HG03558 (cell line): Measurements from ENCODE around the gene PRRT1B.

ENCODE experiments used
- ATAC-seq: cut with Tn5 transposase; IDR thresholded peaks from one replicate; pipeline ENCODE4 v1.9.1; 2021; ENCODE audit warnings: moderate number of reproducible peaks; ENCODE audit not compliant: unreplicated experiment; ENCODE audit errors: extremely low read depth

Gene PRRT1B

DNA sequence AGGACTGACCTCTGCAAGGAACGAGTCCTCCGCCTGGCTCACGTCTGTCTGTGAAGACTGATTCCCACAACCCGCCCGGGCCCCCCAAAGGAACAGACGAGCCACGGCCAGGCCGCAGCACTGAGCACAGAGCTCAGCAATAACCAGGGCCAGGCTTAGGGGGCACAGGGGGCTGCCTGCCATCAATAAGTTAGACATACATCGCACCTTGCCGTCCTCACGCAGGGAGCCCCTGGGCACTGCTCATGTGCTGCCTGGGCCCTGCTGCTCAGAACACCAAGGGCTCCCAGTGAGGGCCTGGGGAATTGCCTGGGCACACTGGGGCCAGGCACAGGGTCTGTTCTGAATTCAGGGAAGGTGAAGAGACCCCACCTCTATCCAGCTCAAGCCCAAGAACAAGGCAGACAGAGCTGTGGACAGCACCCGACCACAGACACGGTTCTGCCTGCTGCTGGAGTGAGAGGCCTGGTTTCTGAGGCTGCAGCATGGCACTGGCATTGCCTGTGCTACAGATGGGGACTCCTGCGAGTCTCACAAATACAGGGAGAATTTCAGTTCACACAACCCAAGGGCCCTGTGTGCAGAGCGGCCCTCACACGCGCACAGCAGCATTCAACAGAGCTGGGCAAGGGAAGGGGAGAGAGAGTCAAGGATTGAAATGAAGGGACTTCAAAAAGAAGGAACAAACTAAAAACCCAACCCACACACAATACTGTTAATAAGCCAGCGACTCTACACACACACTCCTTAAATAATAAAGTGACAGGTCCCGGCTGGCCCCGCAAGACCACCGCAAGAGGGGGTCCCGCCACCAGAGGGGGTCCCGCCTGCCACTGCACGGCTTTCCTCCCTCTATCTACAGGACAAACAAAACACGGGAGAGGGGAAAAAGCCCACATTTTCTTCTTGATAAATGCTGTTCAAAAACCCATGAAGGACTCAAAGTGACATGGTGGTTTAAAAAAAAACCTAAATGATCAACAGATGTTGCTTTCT is 32.0 kb downstream of the PRRT1B start:
- no peak for ATAC-seq

DNA sequence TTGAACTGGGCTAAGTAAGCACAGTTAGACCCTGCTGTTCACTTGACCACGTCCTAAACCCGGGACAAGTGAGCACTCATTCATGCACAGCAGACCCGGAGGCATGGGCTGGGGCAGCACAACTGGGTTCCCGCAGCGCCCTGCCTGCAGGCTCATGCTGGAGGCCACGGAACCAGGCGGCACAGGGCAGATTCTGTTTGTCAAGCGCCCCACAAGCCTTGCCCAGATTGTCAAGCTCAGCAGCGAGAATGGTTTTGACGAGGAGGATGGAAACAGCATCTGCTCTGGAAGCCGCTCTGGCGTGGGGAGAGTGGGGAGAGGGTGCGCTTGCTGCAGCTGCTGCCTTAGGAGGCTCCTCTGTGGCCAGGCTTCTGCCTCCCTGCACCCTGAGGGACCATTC is 32.7 kb downstream of the PRRT1B start:
- no peak for ATAC-seq

DNA sequence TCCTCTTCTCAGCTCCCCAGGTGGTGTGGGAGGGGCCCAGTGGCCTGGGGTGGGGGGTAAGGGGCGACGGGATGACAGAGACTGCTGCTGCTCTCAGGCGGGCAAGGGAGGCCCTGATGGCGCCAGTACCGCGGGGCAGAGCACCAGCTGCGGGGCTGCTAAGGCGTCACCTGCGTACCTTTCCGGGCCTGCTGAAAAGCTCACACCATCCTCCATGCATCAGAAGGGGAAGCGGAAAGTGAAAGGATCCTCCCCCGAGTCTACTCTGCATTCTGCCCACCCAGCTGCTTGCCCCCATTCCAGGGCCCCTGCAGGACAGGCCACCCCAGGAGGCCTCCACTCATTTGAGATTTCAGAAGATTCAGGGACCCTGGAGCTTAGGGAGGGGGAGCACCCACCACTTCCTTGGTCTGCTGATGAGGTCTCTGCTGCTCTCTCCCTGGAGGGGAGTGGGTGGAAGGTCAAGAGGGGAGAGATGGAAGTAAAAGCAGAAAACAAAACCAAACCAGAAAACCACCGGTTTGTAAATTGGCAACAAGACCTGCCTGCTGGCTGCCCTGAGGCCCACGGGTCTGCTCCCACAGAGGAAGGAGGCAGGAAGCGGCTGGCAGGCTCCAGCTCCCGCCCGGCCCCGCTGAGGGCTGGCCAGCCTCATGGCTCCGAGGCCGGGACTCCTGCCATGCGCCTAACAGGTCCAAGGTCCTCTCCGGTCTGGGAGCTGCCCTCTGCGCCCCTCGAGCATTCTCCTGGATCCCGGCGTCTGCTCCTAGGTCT is 33.6 kb downstream of the PRRT1B start:
- ATAC-seq = no peak

DNA sequence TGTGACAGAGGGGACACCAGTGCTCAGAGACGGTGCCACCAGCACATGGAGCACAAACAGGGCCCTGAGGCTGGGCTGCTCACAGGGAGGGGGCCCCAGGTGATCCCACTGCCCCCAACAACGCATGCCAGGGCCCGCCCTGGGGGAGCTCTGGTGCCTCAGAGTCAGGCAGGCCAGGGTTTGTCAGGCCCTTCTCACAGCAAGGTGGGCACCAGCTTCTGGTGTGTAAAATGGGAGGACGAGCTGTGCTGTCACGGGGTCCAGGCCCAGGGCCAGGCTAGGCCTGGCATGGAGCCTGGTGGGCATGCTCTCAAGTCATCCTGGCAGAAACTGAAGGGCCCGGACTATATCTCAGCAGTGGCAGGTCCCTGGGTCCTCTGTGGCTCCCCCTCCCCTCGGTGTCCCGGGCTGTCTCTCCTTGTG is 34.5 kb downstream of the PRRT1B start:
- no peak for ATAC-seq

DNA sequence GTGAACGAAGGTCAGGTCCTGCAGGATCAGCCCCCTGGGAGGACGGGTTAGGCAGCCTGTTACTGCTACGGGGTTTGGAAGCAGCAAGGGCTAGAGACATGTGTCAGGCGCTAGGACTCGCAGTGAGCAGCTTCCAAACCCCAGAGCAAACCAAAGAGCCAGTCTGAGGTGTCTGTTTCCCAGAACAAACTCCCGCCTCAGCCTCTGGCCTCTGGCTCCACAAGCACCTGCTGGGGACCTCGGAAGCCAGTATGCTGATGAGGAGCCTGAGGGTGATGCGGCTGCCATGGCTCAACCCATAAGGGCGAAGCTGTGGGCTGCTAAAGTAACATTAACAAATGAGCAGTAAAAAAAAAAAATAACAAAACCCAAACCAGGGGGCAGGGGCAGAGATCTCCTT is 35.0 kb downstream of the PRRT1B start:
- ATAC-seq = no peak

DNA sequence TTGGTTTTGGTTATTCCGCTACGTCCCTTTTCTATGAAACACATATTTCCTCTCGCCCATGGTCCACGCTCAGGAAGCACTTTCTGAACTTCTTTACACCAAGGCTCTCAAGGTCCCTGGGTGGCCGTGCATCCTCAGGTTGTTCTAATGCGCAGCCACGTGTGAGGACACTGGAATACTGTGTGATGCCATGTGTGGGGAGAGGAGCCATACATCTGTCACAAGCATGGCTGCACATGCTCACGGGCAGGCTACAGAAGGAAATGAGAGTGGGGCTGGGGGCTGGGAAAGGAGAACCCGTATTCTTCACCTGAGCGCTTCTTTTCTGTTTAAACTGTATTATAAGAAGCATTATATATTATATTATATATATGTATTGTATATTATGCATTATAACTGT is 36.7 kb downstream of the PRRT1B start:
- no peak for ATAC-seq

DNA sequence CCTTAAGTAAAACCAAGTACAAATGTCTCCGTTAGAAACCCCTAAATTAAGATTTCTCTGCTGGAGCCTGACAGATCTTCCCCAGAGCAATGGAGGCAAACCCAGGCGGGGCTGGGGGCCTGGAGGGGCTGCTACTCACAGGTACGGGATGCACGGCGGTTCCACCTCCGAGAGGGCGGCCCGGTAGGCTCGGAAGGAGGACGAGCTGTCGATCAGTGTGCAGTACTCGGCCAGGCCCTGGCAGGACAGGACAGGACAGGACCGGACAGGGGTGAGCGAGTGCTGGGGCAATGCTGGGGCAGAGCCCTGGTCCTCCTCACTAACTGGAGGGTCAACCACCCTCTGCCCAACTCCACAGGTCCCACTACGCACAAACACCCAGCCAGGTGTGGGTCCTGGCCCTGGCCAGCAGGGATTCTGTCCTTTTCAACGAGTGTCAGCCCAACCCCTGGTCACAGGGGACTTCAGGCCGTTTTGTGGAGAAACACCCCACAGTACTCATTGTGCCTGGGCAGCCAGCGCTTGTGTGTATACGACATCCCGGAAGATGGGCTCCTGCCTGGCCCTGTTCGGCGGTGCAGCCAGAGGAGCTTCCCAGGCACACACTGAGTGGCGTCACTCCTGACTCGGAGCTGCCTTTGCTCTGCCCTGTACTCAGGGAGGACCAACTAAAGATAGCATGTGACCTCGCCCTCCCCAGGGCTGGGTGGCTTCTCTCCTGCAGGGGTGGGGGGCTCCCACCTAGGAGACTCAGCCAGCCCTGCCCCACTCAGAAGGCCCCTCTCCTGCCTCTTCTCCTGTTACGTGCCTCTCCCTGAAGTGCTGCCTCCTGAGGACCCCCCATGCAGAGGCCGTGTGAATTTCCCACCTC is 37.4 kb downstream of the PRRT1B start:
- no peak for ATAC-seq

DNA sequence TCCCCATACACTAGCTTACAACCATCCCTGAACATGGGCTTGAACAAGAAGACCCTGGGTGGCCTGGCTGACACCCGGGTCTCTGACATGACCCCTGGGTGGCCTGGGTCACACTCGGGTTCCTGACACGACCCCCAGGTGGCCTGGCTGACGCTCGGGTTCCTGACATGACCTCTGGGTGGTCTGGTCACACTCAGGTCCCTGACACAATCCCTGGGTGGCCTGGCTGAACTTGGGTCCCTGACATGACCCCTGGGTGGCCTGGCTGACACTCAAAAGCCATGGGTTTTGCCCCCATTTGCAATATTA is 38.0 kb downstream of the PRRT1B start:
- no peak for ATAC-seq

DNA sequence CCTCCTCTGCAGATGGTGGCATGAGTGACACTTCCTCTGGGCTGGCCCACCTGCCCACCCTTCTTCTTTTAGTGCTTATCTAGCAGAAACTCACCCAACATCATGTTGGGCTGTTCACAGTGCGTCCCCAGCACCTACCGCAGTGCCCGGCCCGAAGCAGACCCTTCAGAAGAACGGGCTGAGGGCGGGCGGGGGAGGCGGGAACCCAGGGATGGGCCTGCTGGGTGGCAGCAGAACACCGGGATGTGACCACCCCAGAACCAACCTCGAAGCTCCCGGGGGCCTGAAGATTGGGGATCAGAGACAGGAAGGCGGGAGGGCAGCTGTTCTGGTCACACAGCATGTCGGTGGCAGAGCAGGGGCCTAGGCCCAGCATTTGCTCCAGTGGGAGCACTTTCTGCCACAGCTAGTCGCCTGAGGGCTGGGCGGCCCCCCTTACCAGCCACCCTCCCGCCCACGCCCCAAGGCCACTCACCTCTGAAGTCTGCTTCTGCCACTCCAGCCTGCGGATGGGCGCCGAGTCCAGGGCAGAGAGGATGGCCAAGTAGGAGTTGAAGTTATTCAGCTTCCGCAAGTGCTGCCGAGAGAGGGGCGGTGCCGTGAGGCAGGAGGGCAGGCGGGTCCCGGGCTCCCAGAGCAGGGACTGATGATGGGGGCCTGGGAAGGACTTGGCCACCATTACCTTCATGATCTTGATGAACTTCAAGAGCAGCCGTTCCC is 38.7 kb downstream of the PRRT1B start:
- ATAC-seq = no peak

DNA sequence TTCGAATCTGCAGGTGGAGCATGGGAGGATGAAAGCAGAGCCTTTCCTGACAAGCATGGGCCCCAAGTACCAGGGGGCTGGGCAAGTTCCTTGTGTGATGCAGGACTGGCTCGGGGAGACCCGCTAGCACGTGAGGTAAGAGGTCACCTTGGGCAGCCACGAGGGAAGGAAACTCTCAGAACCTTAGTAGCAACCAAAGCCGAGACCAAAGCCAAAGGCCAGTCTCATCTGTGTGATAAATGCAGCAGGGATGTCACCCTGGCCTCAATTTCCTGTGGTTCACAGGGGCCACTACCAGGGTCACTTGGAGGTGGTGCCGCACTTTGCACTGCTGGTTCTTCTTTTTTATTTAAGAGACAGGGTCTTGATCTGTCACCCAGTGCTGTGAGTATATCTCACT is 39.5 kb downstream of the PRRT1B start:
- ATAC-seq = no peak

DNA sequence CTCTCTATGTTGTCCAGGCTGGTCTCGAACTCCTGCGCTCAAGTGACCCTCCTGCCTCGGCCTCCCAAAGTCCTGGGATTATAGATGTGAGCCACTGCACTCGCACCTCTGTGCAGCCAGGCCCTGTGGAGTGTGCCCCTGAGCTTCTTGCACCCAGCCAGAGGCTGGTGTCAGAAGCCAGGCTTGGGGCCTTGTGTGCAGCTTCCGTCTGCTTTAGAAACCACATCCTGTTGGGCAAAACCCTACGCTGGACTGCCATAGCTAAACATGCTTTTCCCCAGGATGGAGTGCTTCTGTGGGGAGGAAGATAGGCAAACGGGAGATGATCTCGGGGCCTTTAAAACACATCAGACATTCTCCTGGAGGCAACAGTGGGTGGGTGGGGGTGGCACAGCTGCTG is 40.1 kb downstream of the PRRT1B start:
- no peak for ATAC-seq

DNA sequence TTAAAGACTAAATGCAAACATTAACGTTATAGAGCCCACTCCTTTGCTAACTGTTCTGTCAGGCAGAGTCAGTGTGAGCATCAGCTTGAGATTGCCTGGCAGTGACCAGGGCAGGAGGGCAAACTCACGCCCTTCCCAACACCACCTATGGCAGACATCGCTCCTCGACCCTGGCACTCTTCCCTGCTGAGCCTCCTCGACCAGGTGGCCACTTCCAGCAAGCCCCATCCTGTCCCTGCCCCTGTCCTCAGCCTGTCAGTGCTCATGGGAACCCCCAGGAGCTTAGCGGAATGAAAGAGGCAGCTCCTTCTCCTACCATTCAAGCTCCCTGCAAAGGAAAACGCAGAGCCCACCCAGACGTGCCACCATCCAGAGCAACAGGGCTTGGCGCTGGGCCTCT is 42.0 kb downstream of the PRRT1B start:
- ATAC-seq = no peak

DNA sequence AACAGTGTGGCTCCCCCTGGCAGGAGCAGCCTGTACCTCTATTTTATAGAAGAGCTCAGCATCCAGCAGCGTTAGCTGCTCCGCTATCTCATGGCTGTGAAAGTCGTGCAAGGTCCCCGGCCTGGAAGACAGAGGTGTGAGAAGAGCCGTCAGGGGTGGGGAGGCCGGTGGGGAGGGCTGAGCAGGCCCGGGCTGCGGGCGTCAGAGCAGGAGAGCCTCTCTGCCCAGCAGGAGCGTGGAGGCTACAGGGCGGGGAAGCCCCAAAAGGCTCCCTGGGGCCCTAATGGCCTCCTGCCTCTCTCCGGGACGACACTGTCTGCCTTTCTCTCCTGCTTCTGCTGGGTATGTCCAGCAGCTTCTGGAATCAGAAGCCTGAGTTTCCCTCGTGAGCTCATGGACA is 42.6 kb downstream of the PRRT1B start:
- ATAC-seq = no peak

DNA sequence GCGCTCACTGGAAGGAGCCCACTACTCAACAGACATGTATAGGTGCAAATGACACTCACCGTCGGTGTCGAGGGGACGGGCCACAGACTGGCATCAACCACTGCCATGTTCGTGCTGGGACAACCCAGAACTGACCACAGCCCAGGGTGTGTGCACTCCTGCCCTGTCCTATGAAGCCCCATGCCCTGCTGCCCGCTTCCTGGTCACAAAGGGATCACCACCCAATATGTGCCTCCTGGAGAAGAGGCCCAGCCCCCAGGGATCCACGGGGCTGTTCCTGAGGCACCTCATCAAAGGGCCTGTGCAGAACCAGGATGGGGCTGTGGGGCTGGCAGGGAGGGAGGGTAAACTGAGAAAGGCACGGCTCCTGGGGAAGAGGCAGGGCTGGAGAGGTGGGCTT is 43.1 kb downstream of the PRRT1B start:
- no peak for ATAC-seq

DNA sequence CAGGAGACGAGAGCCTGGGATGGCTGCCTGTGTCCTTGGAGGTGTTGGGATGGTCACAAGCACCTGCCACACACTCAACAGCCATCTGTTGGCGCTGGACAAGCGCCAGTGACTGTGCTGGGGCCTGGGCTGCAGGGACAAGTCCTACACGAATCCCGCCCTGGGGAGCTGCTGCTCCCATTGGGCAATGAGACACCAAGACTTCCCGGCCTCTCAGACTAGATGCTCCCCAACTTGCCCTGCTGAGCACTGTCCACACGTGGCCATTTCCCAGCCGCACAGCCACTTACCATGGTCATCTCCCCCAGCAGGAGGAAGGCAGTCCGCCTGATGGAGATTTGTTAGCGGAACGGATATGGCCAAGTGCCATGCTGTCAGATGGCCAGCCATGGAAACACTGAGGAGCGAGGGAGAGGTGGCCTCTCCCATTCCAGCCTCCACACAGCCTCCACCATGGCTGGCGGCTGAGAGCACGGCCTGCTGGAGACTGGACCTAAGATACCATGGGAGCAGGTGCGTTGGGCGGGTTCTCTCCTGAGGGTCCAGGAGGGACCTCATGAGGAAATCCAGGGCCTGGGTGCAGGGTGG is 43.9 kb downstream of the PRRT1B start:
- no peak for ATAC-seq

DNA sequence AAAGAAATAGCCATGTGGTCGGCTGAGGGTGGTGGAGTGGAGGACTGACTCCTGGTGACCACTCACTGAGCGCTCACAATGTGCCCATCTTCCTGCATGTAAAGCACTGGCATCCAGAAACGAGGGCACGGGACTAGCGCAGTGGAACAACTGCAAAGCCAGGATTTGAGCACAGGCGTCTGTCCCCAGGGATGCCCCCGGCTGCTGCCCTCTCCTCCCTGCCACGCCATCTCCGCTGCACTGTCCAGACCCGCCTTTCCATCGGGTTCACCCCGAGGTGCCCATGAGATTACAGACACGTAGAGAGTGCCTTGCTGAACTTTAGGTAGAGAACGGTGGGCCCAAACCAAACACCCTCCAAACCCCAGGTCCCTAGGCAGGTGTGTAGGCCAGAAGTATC is 44.7 kb downstream of the PRRT1B start:
- no peak for ATAC-seq

DNA sequence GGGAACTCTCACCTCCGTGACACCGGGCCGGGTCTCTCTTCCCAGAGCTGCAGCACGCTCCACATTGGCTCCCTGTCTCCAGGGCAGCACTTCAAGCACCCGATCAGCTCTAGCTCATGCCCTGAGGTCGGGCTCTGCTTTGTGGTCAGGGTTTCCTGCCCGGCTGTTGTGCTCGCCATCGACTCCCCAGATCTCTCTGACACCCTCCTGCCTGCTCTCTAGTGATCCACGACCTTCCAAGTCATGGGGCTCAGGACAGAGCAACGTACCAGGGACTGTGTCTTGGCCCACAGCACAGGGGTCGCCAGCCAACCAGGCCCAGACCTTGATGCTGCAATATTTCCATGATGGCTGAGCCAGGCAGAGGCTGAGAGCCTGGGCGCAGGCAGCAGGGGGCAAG is 45.1 kb downstream of the PRRT1B start:
- ATAC-seq = no peak

DNA sequence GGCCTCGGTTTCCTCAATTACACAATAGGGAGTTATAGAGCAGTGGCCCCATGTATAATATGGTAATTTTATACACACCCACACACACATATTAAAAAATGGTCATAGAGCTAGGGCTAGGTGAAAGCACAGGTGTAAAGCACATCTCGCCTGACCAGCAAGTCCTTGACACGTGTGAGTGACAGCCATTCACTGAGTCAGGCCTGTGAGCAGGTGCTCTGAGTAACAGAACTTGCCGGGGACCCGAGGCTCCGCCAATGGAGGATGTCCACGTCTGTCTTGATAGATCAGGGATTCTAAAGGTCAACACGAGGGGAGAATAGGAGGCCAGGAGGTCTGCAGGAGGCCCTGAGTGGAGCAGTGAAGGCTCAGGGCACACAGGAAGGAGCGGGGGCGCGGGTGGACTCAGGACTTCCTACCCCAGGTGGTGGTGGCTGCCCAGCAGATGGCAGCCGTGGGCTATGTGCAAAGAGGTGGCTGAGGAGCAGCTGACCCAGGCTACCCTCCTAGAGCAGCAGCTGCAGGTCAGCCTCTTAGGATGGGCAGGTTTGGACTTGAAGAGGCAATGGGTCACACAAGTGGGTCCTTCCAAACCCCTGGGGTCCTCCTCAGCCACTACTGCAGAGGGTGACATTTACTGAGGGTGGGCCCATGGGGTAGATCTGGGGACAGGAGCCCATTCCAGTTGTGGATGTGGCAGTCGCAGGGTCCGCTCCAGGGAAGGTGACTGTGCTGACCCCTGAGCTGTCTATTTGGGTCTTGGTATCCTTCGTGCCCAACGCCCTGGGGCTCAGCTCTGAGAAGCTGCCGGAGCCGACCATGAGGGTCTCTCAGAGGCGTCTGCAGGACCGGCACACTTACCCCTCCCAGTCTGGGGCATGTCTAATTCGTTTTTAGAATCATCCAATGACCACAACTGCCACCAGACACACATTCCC is 45.9 kb downstream of the PRRT1B start:
- ATAC-seq = no peak

DNA sequence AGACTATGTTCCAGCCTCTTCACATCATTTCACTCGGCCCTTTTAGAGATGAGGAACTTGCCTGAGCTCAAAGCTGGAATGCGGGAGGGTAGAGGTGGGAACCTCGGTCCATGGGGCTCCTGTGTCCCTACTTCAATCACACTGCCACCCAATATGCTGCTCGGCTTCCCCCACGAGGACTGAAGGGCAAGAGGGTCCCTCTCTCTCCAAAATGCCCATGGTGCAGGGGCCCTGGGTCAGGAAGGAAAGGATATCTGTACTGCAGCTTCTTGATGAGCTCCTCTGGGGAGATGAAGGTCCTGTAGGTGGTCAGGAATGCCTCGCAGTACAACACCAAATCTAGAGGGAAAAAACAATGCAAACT is 46.5 kb downstream of the PRRT1B start:
- no peak for ATAC-seq
